Measurements from ENCODE around the gene ZNF628.

DNA sequence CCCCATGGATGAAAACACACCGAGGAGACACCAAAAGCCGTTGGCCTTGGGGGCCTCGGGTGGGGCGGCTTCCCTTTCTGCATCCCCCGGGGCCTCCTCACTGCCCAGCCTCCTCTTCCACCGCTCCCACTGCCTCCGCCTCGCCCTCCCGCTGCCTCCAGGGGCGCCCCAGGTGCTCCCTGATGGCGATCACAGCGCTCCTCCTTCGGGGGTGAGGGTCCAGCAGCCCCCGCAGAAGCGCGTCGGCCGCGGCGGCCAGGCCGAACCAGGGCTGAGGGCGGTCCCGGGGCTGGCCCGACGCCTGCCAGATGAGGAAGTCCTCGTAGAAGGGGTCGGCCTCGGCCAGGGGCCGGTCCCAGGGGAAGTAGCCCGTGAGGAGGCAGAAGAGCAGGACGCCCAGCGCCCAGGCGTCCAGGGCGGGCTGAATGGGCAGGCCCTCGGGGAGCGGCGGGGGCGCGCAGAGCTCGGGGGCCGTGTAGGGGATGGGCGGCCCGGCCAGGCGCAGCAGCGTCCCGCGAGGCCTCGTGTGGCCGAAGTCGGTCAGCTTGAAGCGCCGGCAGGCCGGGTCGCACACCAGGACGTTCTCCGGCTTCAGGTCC lies 53.3 kb downstream of the ZNF628 start:
- TF ChIP-seq, protein P1, sequence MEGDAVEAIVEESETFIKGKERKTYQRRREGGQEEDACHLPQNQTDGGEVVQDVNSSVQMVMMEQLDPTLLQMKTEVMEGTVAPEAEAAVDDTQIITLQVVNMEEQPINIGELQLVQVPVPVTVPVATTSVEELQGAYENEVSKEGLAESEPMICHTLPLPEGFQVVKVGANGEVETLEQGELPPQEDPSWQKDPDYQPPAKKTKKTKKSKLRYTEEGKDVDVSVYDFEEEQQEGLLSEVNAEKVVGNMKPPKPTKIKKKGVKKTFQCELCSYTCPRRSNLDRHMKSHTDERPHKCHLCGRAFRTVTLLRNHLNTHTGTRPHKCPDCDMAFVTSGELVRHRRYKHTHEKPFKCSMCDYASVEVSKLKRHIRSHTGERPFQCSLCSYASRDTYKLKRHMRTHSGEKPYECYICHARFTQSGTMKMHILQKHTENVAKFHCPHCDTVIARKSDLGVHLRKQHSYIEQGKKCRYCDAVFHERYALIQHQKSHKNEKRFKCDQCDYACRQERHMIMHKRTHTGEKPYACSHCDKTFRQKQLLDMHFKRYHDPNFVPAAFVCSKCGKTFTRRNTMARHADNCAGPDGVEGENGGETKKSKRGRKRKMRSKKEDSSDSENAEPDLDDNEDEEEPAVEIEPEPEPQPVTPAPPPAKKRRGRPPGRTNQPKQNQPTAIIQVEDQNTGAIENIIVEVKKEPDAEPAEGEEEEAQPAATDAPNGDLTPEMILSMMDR (IDR thresholded peaks at IDR 0.05): no peak
- no peak for TF ChIP-seq POLR2A (IDR thresholded peaks at IDR 0.05)
- TF ChIP-seq EP300 (IDR thresholded peaks at IDR 0.05): no peak
- no peak for TF ChIP-seq POLR2AphosphoS5 (IDR thresholded peaks at IDR 0.05)
